Astrocyte of the spinal cord (primary cell): ENCODE results near the gene TNKS1BP1.

Experiments
- DNase-seq: peaks from one replicate; pipeline ENCODE4 v3.0.0; 2011; ENCODE audit warnings: low read depth, low spot score
- H3K4me3 ChIP-seq: 2 replicates; pipeline ENCODE4 v1.5.1; 2011; ENCODE audit warnings: low read depth, mild to moderate bottlenecking, low read length, moderate library complexity
- in situ Hi-C: cut with HindIII; loops from 2 replicates; pipeline ENCODE4 v1.10.0; 2017; ENCODE audit warnings: low sequenced_read_pairs
- TF ChIP-seq, protein P1 (sequence below): IDR thresholded peaks from 2 replicates; pipeline ENCODE4 v1.5.1; 2012; ENCODE audit warnings: low read depth, mild to moderate bottlenecking, low read length, inconsistent platforms

Gene TNKS1BP1

DNA sequence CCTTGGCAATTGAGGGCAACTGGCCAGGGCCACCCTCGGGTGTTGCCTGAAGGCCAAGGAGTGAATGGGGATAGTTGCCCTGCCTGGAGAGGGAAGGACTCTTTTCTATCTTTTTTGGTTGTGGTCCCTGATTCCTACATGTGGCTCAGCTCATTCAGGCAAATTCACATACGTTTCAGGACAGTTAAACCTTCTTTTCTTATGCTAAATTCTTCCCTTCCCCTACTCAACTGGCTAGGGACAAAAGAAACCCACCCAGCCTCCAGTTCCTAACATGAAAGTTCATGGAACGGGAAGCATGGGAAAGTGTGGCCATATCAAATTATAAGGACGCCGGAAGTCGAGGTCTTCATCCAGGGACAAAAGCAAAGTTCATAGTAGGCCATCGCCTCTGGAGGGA lies 61.4 kb downstream of the TNKS1BP1 start:
- TF ChIP-seq, protein P1, sequence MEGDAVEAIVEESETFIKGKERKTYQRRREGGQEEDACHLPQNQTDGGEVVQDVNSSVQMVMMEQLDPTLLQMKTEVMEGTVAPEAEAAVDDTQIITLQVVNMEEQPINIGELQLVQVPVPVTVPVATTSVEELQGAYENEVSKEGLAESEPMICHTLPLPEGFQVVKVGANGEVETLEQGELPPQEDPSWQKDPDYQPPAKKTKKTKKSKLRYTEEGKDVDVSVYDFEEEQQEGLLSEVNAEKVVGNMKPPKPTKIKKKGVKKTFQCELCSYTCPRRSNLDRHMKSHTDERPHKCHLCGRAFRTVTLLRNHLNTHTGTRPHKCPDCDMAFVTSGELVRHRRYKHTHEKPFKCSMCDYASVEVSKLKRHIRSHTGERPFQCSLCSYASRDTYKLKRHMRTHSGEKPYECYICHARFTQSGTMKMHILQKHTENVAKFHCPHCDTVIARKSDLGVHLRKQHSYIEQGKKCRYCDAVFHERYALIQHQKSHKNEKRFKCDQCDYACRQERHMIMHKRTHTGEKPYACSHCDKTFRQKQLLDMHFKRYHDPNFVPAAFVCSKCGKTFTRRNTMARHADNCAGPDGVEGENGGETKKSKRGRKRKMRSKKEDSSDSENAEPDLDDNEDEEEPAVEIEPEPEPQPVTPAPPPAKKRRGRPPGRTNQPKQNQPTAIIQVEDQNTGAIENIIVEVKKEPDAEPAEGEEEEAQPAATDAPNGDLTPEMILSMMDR: no peak
- no peak for DNase-seq
- no peak overlapping the region for H3K4me3 ChIP-seq
- in situ Hi-C loops: no loop called here

DNA sequence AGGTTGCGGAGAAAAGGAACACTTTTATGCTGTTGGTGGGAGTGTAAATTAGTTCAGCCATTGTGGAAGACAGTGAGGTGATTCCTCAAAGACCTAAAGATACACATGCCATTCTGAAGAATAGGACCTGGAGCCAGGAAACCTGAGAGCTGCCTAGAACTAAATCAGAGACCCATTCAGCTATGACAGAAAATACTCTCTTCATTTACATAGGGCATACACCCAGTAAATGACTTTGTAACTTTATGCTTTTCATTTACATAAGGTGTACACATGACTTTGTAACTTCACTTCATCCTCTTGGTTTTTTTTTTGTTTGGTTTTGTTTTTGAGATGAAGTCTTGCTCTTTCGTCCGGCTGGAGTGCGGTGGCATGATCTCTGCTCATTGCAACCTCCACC lies 62.6 kb downstream of the TNKS1BP1 start:
- in situ Hi-C loops: no loop called here
- no peak overlapping the region for H3K4me3 ChIP-seq
- DNase-seq: no peak
- TF ChIP-seq, protein P1: no peak

DNA sequence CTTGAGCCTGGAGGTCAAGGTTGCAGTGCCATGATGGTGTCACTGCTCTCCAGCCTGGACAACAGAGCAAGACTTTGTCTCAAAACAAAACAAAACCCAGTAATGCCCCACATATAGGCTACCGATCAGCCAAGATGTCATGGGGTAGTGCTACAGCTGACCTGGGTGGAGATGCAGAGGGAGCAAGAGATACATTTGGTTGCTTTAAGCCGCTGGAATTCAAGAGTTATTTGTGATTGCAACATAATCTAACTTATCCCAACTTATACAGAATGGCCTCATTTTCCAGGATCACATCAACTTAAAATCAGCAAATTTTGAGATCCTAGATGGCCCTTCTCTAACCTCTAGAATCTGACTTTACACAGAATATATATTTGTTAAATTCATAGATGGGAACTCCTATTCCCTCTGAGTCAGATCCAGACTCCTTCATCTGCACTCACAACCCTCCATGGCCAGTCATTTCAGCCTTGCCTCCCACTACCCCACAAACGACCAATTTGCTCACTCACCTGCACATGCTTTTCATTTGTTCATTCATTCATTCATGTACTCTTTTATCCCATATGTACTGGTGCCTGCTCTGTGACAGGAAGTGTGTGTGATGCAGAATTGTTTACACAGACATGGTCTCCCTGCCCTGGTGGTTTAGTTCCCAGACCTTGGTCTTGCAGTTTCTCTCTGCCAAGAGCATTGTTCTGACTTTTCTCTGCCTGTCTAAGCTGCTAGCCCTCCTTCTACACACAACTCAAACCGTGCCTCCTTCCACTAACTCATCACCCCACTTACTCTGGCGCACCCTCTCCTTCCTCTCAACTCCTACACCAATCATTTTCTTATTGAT lies 63.6 kb downstream of the TNKS1BP1 start:
- no peak overlapping the region for H3K4me3 ChIP-seq
- in situ Hi-C loops: no loop called here
- TF ChIP-seq, protein P1: no peak
- DNase-seq: no peak

DNA sequence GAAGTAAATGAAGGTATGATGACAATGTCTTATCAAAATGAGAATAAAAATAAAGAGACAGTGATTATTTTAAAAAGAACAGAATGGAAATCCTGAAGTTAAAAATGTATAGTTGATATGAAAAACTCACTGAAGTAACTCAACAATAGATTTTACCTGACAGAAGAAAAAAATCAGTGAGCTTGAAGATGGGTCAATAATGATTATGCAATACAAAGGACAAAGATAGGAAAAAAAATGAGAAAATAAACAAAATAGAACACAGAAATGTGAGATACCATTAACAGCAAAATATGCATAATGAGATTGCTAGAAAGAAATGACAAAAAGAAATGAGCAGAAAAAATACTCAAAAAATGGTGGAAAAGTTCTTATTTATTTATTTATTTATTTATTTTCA lies 68.6 kb downstream of the TNKS1BP1 start:
- TF ChIP-seq, protein P1: no peak
- no peak for DNase-seq
- in situ Hi-C loops: no loop called here
- no peak overlapping the region for H3K4me3 ChIP-seq

DNA sequence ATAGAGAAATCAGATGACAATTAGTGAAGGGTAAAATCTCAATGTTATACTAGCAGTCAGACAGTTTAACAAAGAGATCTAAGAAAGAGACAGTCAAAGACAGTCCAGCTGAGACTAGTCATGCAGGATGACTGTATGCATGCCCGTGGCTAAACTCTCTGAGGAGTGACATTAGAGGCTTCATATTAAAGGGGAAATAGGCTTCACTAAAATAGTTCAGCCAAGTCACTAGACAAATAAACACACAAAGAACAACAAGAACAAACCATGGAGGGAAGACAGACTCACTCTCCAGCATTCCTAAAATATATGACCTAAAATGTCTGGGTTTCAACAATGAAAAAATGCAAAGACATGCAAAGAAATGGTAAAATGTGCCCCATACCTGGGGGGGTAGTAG lies 69.1 kb downstream of the TNKS1BP1 start:
- in situ Hi-C loops: no loop called here
- TF ChIP-seq, protein P1: no peak
- no peak overlapping the region for H3K4me3 ChIP-seq
- DNase-seq: no peak

DNA sequence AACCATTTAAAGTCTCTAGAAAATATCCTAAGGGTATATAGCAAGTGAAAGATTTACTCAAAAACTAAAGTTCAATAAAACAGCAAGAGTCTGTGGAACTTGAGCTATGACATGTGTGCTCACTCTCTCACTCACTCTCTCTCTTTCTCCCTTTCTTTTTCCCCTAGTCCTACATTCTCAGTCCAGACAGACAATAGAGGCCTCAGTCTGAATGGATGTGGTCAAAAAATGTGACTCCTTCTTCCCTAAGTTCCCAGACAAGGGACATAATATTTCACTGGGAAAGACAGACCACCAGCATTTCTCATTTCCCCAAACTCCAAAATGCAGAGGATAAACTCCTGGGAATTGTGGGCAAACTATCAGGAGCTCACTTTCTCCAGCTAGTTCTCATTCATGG lies 70.1 kb downstream of the TNKS1BP1 start:
- in situ Hi-C loops: no loop called here
- no peak overlapping the region for H3K4me3 ChIP-seq
- TF ChIP-seq, protein P1: no peak
- no peak for DNase-seq
